ENCODE data around the gene SRBD1.

- TF ChIP-seq, protein P1, sequence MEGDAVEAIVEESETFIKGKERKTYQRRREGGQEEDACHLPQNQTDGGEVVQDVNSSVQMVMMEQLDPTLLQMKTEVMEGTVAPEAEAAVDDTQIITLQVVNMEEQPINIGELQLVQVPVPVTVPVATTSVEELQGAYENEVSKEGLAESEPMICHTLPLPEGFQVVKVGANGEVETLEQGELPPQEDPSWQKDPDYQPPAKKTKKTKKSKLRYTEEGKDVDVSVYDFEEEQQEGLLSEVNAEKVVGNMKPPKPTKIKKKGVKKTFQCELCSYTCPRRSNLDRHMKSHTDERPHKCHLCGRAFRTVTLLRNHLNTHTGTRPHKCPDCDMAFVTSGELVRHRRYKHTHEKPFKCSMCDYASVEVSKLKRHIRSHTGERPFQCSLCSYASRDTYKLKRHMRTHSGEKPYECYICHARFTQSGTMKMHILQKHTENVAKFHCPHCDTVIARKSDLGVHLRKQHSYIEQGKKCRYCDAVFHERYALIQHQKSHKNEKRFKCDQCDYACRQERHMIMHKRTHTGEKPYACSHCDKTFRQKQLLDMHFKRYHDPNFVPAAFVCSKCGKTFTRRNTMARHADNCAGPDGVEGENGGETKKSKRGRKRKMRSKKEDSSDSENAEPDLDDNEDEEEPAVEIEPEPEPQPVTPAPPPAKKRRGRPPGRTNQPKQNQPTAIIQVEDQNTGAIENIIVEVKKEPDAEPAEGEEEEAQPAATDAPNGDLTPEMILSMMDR (IDR thresholded peaks at IDR 0.05), result no peak
- TF ChIP-seq JUN (CRISPR knock-in tag; IDR thresholded peaks at IDR 0.05) (no peak), MLX (CRISPR knock-in tag; IDR thresholded peaks at IDR 0.05) (no peak), USF1 (CRISPR knock-in tag; IDR thresholded peaks at IDR 0.05) (no peak)
Observed at GRCh38 chr2:45646289-45646688, 35.2 kb upstream of the SRBD1 start.

Measured in WTC11 (cell line).